HepG2 (cell line): ENCODE results near the gene DCTN2. TPM values are rescaled to one million over a fixed set of nuclear protein-coding genes. Genes with fewer than 3 reads are reported as not detected.
A peak's percentile ranks its signal among the peaks of the same experiment; 100 is the strongest.

ENCODE experiments used
- ARNTL ChIP-seq: sonication (generic); formaldehyde crosslinking; IDR thresholded peaks from 2 replicates; pipeline ENCODE4 v1.4.0; 2020; ENCODE audit warnings: mild to moderate bottlenecking, missing genetic modification reagents
- CBX1 ChIP-seq: IDR thresholded peaks from one replicate; pipeline ENCODE4 v1.6.1; 2016; ENCODE audit warnings: antibody characterized with exemption, low read depth
- ETV6 ChIP-seq: sonication (generic); formaldehyde crosslinking; conservative IDR thresholded peaks from 2 replicates; pipeline ENCODE4 v1.4.0; 2020; ENCODE audit warnings: missing genetic modification reagents
- FOXA1 ChIP-seq, 2 experiments: fragments of 450-650 bp in 1 of 2; sonication (generic) in 1 of 2; formaldehyde crosslinking in 1 of 2; IDR thresholded peaks; 2 replicates each; pipeline versions ENCODE4 v1.4.0 to v1.6.1; 2016 to 2020; ENCODE audit warnings: missing genetic modification reagents in 1 of 2
- GTF2F1 ChIP-seq: fragments of 150-350 bp; IDR thresholded peaks from 2 replicates; pipeline ENCODE4 v1.6.1; 2014; ENCODE audit warnings: low read length
- MEIS2 ChIP-seq: sonication (generic); formaldehyde crosslinking; IDR thresholded peaks from 2 replicates; pipeline ENCODE4 v1.9.0; 2021; ENCODE audit warnings: mild to moderate bottlenecking, missing genetic modification reagents
- MTA3 ChIP-seq: sonication (generic); formaldehyde crosslinking; IDR thresholded peaks from 2 replicates; pipeline ENCODE4 v1.4.0; 2020; ENCODE audit warnings: missing genetic modification reagents
- NFATC3 ChIP-seq: sonication (generic); formaldehyde crosslinking; IDR thresholded peaks from 2 replicates; pipeline ENCODE4 v1.5.1; 2020; ENCODE audit warnings: mild to moderate bottlenecking, missing genetic modification reagents
- SIX4 ChIP-seq: sonication (generic); formaldehyde crosslinking; IDR thresholded peaks from 2 replicates; pipeline ENCODE4 v1.4.0; 2020; ENCODE audit warnings: missing genetic modification reagents
- TAF15 ChIP-seq: fragments of 200-400 bp; formaldehyde crosslinking; IDR thresholded peaks from one replicate; pipeline ENCODE4 v1.6.1; 2018; ENCODE audit warnings: mild to moderate bottlenecking, low read depth, low read length; ENCODE audit not compliant: poor library complexity, severe bottlenecking
- TEAD2 ChIP-seq: sonication (generic); formaldehyde crosslinking; IDR thresholded peaks from 2 replicates; pipeline ENCODE4 v1.9.0; 2021; ENCODE audit warnings: missing genetic modification reagents
- ZNF235 ChIP-seq: sonication (generic); formaldehyde crosslinking; IDR thresholded peaks from 2 replicates; pipeline ENCODE4 v1.8.1; 2023; ENCODE audit warnings: mild to moderate bottlenecking, missing genetic modification reagents, borderline replicate concordance
- ZNF607 ChIP-seq: sonication (generic); formaldehyde crosslinking; IDR thresholded peaks from 2 replicates; pipeline ENCODE4 v1.5.1; 2020; ENCODE audit warnings: missing genetic modification reagents, mild to moderate bottlenecking, borderline replicate concordance
- ZNF75D ChIP-seq: sonication (generic); formaldehyde crosslinking; IDR thresholded peaks from 2 replicates; pipeline ENCODE4 v1.8.1; 2023; ENCODE audit warnings: missing genetic modification reagents, mild to moderate bottlenecking, borderline replicate concordance
- ZNF776 ChIP-seq: sonication (generic); formaldehyde crosslinking; IDR thresholded peaks from 2 replicates; pipeline ENCODE4 v1.4.0; 2020; ENCODE audit warnings: mild to moderate bottlenecking, missing genetic modification reagents
- ZNF780A ChIP-seq: sonication (generic); formaldehyde crosslinking; IDR thresholded peaks from 2 replicates; pipeline ENCODE4 v1.8.0; 2022; ENCODE audit warnings: mild to moderate bottlenecking, missing genetic modification reagents, moderate library complexity
- ZNF839 ChIP-seq: sonication (generic); formaldehyde crosslinking; IDR thresholded peaks from 2 replicates; pipeline ENCODE4 v1.4.0; 2020; ENCODE audit warnings: missing genetic modification reagents, mild to moderate bottlenecking, borderline replicate concordance
- ZSCAN22 ChIP-seq: sonication (generic); formaldehyde crosslinking; IDR thresholded peaks from 2 replicates; pipeline ENCODE4 v1.4.0; 2020; ENCODE audit warnings: mild to moderate bottlenecking, missing genetic modification reagents
- polyA plus RNA-seq, 8 experiments: library from polyadenylated mRNA; depleted of rRNA in 3 of 8; stranded (reverse) in 7 of 8; unstranded in 1 of 8; fragments of >200 nt; fragmentation: Illumina TruSeq in 4 of 8; extraction: Trizol in 4 of 8; gene quantifications; 2 replicates each; pipeline versions ENCODE4 v1.2.1 to v1.2.3, GENCODE V29; 2011 to 2016; ENCODE audit warnings: low read depth in 4 of 8, missing spikeins in 1 of 8, mixed read lengths in 1 of 8; ENCODE audit not compliant: insufficient read depth in 1 of 8
- total RNA-seq, 5 experiments: library from RNA; depleted of rRNA; stranded (reverse); fragments of >200 nt; fragmentation: Illumina TruSeq; extraction: Trizol; gene quantifications; 2 replicates each; pipeline ENCODE4 v1.2.3, GENCODE V29; 2016; ENCODE audit warnings: low read depth in 1 of 5
- TF ChIP-seq, protein P1 (sequence below): sonication (generic); formaldehyde crosslinking; IDR thresholded peaks from 2 replicates; pipeline ENCODE4 v1.8.0; 2022; ENCODE audit warnings: low read depth, missing genetic modification reagents
- TF ChIP-seq, protein P2 (sequence below): sonication (generic); formaldehyde crosslinking; IDR thresholded peaks from 2 replicates; pipeline ENCODE4 v1.4.0; 2020; ENCODE audit warnings: mild to moderate bottlenecking, low read depth, missing genetic modification reagents
- TF ChIP-seq, protein P3 (sequence below): sonication (generic); formaldehyde crosslinking; IDR thresholded peaks from 2 replicates; pipeline ENCODE4 v1.4.0; 2020; ENCODE audit warnings: mild to moderate bottlenecking, missing genetic modification reagents, borderline replicate concordance
- TF ChIP-seq, protein P4 (sequence below): conservative IDR thresholded peaks from 2 replicates; pipeline ENCODE4 v1.6.1; 2018; ENCODE audit warnings: missing genetic modification reagents

DCTN2 gene
- total and polyA plus RNA-seq, 2 of the 13 experiments (the other 11 are each of a cell fraction or from before 2014, with no cell fraction given): 72.0 to 77.4 TPM

DNA sequence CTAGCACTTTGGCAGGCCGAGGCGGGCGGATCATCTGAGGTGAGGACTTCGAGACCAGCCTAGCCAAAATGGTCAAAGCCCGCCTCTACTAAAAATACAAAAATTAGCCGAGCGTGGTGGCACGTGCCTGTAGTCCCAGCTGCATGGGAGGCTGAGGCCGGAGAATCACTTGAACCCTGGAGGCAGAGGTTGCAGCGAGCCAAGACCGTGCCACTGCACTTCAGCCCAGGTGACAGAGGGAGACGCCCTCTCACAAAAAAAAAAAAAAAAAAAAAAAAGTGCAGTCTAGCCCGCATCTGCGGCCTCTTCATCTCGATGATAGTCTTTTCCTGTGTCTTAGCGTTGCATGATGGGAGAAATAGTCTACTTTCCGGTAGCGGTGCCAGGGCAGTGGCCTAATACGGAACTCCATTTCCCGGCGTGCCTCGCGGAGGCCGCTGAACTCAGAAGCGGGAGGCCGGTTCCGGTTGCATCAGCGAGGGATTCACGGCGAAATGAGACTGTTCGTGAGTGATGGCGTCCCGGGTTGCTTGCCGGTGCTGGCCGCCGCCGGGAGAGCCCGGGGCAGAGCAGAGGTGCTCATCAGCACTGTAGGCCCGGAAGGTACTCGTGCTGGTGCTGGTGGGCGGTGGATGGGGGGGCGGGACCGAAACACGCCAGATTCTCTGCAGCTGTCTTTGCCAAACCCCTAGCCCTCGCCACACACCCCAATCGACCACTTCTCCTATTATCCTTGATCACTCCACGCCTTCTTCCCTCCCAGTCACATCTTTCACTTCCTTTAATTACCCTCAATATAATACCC is 59.2 kb downstream of the DCTN2 start, which contains the start of gene MARS1 (continued):
- TF ChIP-seq, protein P1, sequence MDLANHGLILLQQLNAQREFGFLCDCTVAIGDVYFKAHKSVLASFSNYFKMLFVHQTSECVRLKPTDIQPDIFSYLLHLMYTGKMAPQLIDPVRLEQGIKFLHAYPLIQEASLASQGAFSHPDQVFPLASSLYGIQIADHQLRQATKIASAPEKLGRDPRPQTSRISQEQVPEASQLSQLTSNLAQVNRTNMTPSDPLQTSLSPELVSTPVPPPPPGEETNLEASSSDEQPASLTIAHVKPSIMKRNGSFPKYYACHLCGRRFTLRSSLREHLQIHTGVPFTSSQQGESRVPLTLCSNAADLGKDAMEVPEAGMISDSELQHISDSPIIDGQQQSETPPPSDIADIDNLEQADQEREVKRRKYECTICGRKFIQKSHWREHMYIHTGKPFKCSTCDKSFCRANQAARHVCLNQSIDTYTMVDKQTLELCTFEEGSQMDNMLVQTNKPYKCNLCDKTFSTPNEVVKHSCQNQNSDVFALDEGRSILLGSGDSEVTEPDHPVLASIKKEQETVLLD (CRISPR knock-in tag): peak; percentile 86
- TF ChIP-seq ZSCAN22 (CRISPR knock-in tag) (no peak), SIX4 (CRISPR knock-in tag) (no peak), MTA3 (CRISPR knock-in tag) (no peak), ZNF780A (CRISPR knock-in tag) (no peak), FOXA1 (IDR thresholded peaks at IDR 0.05) (no peak), FOXA1 (CRISPR knock-in tag; IDR thresholded peaks at IDR 0.05) (no peak), TEAD2 (CRISPR knock-in tag) (no peak), NFATC3 (no peak; the same call in 1 of the 2 replicates), ZNF235 (CRISPR knock-in tag) (no peak), TAF15 (no peak), ZNF776 (CRISPR knock-in tag) (no peak), ZNF839 (CRISPR knock-in tag) (no peak), ZNF607 (CRISPR knock-in tag) (0 out of 2 replicates have a peak, but pooled peaks have one; percentile 19), GTF2F1 (no peak), ETV6 (CRISPR knock-in tag) (no peak), CBX1 (no peak), ZNF75D (CRISPR knock-in tag) (no peak), MEIS2 (CRISPR knock-in tag) (no peak; the same call in 1 of the 2 replicates), ARNTL (CRISPR knock-in tag) (no peak)
- TF ChIP-seq, protein P2, sequence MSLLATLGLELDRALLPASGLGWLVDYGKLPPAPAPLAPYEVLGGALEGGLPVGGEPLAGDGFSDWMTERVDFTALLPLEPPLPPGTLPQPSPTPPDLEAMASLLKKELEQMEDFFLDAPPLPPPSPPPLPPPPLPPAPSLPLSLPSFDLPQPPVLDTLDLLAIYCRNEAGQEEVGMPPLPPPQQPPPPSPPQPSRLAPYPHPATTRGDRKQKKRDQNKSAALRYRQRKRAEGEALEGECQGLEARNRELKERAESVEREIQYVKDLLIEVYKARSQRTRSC (CRISPR knock-in tag): no peak
- TF ChIP-seq, protein P3, sequence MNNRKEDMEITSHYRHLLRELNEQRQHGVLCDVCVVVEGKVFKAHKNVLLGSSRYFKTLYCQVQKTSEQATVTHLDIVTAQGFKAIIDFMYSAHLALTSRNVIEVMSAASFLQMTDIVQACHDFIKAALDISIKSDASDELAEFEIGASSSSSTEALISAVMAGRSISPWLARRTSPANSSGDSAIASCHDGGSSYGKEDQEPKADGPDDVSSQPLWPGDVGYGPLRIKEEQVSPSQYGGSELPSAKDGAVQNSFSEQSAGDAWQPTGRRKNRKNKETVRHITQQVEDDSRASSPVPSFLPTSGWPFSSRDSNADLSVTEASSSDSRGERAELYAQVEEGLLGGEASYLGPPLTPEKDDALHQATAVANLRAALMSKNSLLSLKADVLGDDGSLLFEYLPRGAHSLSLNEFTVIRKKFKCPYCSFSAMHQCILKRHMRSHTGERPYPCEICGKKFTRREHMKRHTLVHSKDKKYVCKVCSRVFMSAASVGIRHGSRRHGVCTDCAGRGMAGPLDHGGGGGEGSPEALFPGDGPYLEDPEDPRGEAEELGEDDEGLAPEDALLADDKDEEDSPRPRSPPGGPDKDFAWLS: no peak
- TF ChIP-seq, protein P4, sequence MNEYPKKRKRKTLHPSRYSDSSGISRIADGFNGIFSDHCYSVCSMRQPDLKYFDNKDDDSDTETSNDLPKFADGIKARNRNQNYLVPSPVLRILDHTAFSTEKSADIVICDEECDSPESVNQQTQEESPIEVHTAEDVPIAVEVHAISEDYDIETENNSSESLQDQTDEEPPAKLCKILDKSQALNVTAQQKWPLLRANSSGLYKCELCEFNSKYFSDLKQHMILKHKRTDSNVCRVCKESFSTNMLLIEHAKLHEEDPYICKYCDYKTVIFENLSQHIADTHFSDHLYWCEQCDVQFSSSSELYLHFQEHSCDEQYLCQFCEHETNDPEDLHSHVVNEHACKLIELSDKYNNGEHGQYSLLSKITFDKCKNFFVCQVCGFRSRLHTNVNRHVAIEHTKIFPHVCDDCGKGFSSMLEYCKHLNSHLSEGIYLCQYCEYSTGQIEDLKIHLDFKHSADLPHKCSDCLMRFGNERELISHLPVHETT (CRISPR knock-in tag): peak; percentile 80
